ENCODE data around the gene PTPRN2.

PTPRN2 gene

DNA sequence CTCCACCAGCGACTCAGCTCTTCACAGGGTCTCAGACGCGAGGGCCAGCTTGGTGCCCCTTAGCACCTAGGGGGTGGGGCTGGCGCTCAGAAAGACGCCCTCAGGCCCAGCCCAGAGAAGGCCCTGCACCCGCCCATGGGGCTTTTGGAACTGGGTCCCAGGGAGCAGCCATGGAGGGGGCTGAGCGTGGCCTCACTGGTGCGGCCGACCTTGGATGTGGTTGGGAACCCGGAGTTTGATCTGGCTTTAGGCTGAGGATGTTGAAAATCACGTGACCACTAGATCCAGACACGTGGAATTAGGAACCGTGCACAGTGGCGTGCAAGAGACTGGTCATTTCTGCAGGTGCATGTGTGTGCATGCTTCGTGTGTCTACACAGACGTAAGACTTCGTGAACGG lies 1065.4 kb downstream of the PTPRN2 start:
- Mint-ChIP-seq H3K27me3 (peaks cover 6% of the 10 kb centered on the region), H3K27ac (no peak overlapping the region), H3K4me3 (no peak overlapping the region), H3K9me3 (no peaks in the 10 kb centered on the region), H3K4me1 (ENCODE audit: low read depth) (no peaks in the 10 kb centered on the region), H3K36me3 (ENCODE audit: low read depth) (no peaks in the 10 kb centered on the region)

DNA sequence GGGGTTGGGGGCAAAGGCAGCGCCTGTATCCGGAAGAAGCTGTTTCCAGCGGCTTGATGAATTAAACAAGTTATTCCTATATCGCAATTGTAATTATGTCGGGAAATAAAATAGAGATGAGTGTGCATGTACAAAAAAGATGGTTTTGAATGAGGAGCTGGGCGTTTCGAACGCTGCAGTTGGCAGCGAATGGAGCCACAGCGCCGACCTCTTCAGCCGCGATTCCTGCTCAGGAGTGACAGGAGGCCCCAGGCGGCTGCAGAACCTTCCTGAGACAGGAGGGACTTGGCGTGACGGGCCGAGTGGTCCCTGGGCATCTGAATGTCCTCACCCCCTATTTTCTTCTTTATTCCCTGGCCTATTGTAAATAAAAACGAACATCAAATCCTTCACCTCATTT lies 1065.9 kb downstream of the PTPRN2 start:
- no peaks in the 10 kb centered on the region for H3K4me1 Mint-ChIP-seq (ENCODE audit: low read depth)
- no peaks in the 10 kb centered on the region for H3K9me3 Mint-ChIP-seq
- H3K27me3 Mint-ChIP-seq: peaks cover 6% of the 10 kb centered on the region
- H3K27ac Mint-ChIP-seq: no peak overlapping the region
- no peak overlapping the region for H3K4me3 Mint-ChIP-seq
- H3K36me3 Mint-ChIP-seq (ENCODE audit: low read depth): no peaks in the 10 kb centered on the region

DNA sequence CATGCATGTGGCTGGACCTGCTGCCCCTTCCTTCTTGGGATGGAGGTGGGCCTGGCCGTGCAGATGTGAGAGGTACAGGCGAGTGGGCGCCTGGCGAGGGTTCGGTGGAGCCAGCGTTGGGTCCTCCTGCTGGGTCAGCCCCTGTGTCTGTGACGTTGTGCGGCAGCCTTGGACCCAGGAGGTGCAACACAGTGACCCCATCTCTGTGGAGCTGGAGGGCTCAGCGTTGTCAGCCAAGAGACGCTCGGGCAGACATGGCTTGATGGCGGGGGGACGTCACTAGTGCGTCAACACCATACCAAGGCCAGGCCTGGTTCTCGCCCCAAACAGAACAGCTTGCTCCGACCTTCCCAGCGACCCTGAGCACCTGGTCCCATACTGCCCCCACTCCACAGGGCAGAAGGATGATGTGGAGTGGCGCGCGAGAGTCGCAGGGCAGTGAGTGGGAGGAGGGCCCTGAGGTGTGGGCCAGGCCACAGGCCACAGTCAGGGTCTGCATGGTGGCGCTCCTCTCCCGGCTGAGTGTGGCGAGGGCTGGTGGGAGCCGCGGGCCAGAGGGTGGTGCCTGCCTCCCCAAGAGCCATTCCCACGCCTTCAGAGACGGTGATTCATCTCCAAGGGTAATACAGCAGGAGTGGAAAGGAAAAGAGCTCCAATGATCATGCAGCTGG lies 1066.4 kb downstream of the PTPRN2 start:
- H3K4me3 Mint-ChIP-seq: no peak overlapping the region
- H3K9me3 Mint-ChIP-seq: no peaks in the 10 kb centered on the region
- H3K27me3 Mint-ChIP-seq: peaks cover 6% of the 10 kb centered on the region
- H3K27ac Mint-ChIP-seq: no peak overlapping the region
- H3K4me1 Mint-ChIP-seq (ENCODE audit: low read depth): no peaks in the 10 kb centered on the region
- no peaks in the 10 kb centered on the region for H3K36me3 Mint-ChIP-seq (ENCODE audit: low read depth)

DNA sequence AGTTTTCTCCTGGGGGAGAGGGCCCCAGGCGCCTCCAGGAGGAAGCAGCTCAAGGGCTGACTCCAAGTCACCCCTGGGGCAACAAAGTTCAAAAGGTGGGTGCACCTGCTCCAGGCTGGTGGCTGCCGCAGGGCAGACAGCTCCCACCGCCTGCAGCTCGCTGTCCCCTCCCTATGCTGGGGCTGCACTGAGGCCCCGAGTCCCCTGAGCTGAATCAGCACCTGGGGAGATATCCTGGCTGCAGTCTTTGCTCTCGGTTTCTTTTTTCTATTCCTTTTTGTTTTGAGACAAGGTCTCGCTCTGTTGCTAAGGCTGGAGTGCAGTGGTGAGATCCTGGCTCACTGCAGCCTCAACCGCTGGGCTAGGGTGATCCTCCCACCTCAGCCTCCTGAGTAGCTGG lies 1067.4 kb downstream of the PTPRN2 start:
- no peaks in the 10 kb centered on the region for H3K9me3 Mint-ChIP-seq
- no peaks in the 10 kb centered on the region for H3K36me3 Mint-ChIP-seq (ENCODE audit: low read depth)
- no peak overlapping the region for H3K27ac Mint-ChIP-seq
- no peaks in the 10 kb centered on the region for H3K4me1 Mint-ChIP-seq (ENCODE audit: low read depth)
- peaks cover 4% of the 10 kb centered on the region for H3K27me3 Mint-ChIP-seq
- H3K4me3 Mint-ChIP-seq: no peak overlapping the region

DNA sequence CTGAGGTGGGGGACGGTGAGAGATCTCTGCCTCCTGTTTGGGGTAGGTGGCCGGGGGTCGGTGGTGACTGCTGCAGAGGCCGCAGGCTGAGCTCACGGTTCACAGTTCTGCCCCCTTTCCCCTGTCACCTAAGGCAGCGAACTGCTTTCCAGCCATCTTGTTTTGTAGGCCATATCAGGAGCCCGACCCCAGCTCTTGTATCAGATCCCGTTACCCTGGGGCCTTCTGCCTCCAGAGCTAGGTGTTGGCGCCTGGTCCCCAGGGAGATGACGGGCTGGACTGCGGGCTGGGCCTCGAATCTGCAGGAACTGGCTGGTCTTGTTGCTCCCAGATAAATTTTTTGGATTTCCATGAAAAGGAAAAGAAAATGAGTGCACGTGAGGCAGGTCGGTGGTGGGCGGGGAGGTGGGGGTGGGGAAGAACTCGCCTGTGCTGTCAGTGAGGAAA lies 1067.8 kb downstream of the PTPRN2 start:
- no peaks in the 10 kb centered on the region for H3K4me1 Mint-ChIP-seq (ENCODE audit: low read depth)
- H3K27me3 Mint-ChIP-seq: no peaks in the 10 kb centered on the region
- H3K9me3 Mint-ChIP-seq: no peaks in the 10 kb centered on the region
- H3K4me3 Mint-ChIP-seq: no peak overlapping the region
- H3K36me3 Mint-ChIP-seq (ENCODE audit: low read depth): no peaks in the 10 kb centered on the region
- no peak overlapping the region for H3K27ac Mint-ChIP-seq

DNA sequence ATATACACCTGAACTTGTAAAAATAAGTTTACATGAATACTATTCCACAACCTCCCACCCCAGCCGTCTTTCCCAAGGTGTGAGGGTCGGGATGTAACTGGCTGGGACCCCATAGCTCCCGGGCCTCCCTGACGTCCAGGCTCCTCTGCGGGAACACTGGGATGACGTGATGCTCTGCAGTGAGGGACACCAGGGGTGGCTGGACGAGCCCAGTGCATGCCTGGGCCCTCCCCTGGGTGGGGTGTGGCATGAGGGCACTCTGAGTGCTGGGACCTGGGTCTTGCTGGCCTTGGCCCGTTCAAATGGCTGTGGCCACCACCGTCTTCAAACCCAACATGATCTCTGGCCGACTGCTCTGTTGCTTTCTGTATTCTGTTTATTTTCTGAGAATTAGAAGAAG lies 1068.4 kb downstream of the PTPRN2 start:
- H3K27ac Mint-ChIP-seq: no peak overlapping the region
- H3K27me3 Mint-ChIP-seq: no peaks in the 10 kb centered on the region
- H3K9me3 Mint-ChIP-seq: no peaks in the 10 kb centered on the region
- H3K4me3 Mint-ChIP-seq: no peak overlapping the region
- H3K4me1 Mint-ChIP-seq (ENCODE audit: low read depth): no peaks in the 10 kb centered on the region
- H3K36me3 Mint-ChIP-seq (ENCODE audit: low read depth): no peaks in the 10 kb centered on the region

DNA sequence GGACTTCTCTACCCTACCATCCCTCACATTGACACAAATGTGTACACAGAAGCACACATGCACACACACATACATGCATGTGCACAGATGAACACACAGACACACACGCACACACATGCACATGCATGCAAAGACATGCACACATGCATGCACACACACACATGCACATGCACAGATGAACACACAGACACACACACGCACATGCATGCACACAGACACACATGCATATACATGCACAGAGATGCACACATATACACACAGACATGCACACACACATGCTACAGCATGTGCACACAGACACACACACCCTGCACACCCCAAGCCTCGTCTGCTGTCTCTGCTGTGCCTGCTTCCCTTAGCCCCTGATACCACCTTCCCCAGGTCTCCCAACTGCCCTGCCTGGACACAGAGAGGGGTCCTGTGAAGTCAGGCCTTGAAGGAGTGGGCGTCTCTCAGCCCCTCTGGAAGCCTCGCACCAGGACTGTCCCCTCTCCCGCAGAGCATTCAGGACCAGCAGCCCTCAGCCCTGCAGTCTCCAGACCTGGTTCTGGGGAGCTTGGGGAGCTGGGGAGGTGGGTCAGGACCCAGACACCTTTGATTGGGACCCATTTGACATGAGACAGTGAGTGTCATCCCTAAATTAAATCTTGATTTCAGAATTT lies 1069.0 kb downstream of the PTPRN2 start:
- H3K4me3 Mint-ChIP-seq: no peak overlapping the region
- H3K36me3 Mint-ChIP-seq (ENCODE audit: low read depth): no peaks in the 10 kb centered on the region
- H3K27ac Mint-ChIP-seq: no peak overlapping the region
- no peaks in the 10 kb centered on the region for H3K4me1 Mint-ChIP-seq (ENCODE audit: low read depth)
- no peaks in the 10 kb centered on the region for H3K27me3 Mint-ChIP-seq
- H3K9me3 Mint-ChIP-seq: no peaks in the 10 kb centered on the region

DNA sequence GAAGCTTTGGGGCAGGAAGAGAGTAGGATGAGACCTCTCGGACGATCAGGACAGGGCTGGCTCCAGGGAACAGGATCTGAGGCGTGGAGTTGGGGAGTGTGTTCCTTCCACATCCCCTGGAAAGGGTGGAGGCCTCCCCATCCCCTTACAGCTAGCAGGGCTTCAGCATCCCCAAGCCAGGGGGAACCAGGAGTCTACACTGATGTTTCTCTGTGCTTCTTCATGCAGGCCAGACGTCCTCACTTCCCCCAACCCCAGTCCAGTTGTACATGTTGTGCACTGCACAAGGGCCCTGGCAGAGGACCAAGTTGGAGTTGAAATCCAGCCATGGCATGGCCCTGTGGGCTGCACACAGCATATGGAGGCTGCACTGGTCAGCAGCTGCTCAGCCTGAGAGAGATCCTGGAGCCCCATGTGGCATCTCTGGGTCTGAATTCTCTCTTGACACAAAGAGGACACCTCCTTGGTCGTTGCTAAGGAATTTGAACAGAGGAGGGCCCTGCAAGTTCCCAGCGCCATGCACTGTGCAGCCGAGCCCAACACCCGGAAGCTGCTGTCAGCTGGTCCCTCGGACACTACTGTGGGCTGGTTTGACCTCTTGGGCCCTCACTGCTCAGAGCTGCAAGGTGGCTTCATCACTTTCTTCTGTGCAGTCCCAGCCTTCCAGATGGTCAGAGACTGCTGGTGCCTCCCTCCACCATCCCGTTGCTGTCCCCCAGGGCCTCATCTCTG lies 1069.7 kb downstream of the PTPRN2 start:
- H3K27me3 Mint-ChIP-seq: no peaks in the 10 kb centered on the region
- H3K4me3 Mint-ChIP-seq: no peak overlapping the region
- H3K4me1 Mint-ChIP-seq (ENCODE audit: low read depth): no peaks in the 10 kb centered on the region
- H3K36me3 Mint-ChIP-seq (ENCODE audit: low read depth): no peaks in the 10 kb centered on the region
- H3K9me3 Mint-ChIP-seq: no peaks in the 10 kb centered on the region
- H3K27ac Mint-ChIP-seq: no peak overlapping the region

DNA sequence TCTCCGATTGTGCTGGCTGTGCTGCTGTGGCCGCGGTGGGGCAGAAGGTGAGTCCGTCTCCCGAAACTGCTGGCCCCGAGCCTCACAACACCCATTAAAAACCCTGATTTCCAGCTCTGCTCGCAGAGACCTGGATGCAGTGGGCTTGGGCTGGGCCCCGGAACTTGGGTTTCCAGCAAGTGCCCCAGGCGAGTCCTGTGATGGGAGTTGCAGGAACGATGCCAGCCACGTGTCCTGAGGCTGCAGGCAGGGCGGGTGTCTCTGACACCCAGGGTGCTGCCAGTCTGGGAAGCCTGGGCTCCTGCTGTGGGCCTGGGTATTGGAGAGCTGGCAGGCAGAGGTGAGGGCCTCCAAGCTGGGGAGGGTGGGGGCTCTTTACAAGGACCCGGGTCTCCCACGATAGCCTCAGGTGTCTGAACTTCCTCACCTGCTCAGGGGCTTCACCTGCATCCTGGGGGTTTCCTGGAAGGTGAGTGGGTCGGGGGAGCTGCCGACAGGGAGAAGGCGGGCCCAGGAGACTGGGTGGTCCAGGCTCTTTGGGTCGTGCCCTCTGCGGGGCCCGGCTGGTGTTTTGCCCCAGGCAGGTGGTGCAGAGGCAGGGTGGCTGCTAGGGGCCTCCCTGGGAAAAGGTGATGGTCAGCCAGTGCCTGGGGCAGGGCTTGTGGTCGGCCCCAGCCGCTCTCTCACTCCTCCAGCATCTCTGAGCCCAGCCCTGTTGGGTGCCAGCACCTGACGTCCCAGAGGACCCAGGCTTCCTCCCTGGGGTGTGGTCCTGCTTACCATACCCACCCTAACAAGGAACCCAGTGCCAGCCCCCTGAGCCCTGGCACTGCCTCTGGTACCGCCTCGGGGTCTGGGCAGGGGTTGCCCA lies 1070.5 kb downstream of the PTPRN2 start:
- Mint-ChIP-seq H3K36me3 (ENCODE audit: low read depth) (no peaks in the 10 kb centered on the region), H3K9me3 (no peaks in the 10 kb centered on the region), H3K4me3 (no peak overlapping the region), H3K4me1 (ENCODE audit: low read depth) (no peaks in the 10 kb centered on the region), H3K27me3 (no peaks in the 10 kb centered on the region), H3K27ac (no peak overlapping the region)

DNA sequence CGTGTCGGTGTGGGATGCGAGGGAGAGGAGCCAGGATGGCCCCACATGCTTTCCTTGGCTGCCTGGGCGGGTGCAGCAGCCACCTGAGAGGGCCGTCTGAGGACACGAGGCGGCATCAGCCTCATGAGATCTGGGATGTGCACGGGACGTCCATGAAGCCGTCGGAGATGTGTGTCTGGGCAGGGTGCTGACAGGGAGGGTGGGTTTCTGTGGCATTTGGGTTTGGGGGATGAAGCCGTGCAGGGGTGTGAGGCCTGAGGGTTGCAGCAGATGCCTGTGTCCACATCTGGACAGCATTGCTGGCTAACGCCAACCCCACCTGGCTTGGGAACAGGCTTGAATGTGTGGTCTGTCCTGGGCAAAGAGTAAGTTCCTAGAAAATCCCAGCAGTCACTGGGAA lies 1071.3 kb downstream of the PTPRN2 start:
- H3K9me3 Mint-ChIP-seq: no peaks in the 10 kb centered on the region
- no peaks in the 10 kb centered on the region for H3K4me1 Mint-ChIP-seq (ENCODE audit: low read depth)
- H3K36me3 Mint-ChIP-seq (ENCODE audit: low read depth): no peaks in the 10 kb centered on the region

DNA sequence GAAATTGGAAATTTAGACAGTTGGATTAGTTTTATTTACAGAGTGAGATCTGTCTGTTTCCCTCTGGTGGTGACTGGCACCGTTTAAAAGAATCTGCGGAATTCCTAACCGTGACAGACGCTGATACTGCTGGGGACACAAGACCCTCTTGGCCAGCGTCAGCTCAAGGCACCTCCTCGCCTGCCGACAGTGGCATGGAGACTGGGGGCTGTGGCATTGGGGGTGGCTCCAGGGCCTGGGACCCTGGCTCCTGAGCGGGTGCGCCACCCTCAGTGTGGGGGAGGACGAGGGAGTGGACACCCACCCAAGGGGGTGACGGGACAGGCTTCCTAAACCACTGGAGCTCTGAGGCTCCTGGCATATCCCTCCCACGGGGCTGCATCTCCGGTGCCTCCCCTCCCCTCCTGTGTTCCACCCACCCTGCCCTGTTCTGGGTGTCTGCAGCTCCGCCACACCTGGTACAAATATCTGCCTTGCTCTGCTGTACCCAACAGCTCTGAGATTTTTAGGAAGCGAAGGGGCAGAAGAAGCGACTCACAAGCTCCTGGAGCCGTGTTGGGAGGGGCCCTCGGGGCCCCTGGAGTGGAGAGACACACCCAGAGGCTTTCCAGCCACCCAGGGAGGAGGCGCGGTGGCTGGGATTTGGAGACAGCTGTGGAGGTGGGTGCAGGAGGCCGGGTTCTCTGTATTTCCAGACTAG lies 1072.1 kb downstream of the PTPRN2 start:
- no peaks in the 10 kb centered on the region for H3K4me1 Mint-ChIP-seq (ENCODE audit: low read depth)
- no peak overlapping the region for H3K27ac Mint-ChIP-seq
- no peaks in the 10 kb centered on the region for H3K9me3 Mint-ChIP-seq
- H3K4me3 Mint-ChIP-seq: no peak overlapping the region
- no peaks in the 10 kb centered on the region for H3K36me3 Mint-ChIP-seq (ENCODE audit: low read depth)
- no peaks in the 10 kb centered on the region for H3K27me3 Mint-ChIP-seq

More for the DNA sequence above, 1071.3 kb downstream of the PTPRN2 start:
- Mint-ChIP-seq H3K4me3 (no peak overlapping the region), H3K27me3 (no peaks in the 10 kb centered on the region), H3K27ac (no peak overlapping the region)

DNA sequence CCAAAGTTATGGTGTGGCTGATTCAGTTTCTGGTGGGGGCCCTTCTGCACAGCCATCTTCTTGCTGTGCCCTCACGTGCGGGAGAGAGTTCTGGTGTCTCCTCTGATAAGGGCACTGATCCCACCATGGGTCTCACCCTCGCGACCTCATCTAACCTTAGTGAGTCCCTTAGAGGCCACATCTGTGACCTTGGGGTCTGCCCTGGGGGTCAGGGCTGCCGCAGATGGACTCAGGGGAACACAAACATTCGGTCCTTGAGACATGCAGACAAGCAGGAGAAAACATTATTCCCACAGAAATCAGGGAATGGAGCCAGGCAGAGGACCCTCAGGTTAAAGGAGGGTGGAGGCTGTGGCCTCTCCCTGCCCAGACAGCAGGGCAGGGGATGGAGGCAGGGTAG lies 1072.9 kb downstream of the PTPRN2 start:
- no peak overlapping the region for H3K27ac Mint-ChIP-seq
- H3K4me1 Mint-ChIP-seq (ENCODE audit: low read depth): no peaks in the 10 kb centered on the region
- H3K27me3 Mint-ChIP-seq: peaks cover 6% of the 10 kb centered on the region
- no peaks in the 10 kb centered on the region for H3K36me3 Mint-ChIP-seq (ENCODE audit: low read depth)
- no peaks in the 10 kb centered on the region for H3K9me3 Mint-ChIP-seq
- no peak overlapping the region for H3K4me3 Mint-ChIP-seq

DNA sequence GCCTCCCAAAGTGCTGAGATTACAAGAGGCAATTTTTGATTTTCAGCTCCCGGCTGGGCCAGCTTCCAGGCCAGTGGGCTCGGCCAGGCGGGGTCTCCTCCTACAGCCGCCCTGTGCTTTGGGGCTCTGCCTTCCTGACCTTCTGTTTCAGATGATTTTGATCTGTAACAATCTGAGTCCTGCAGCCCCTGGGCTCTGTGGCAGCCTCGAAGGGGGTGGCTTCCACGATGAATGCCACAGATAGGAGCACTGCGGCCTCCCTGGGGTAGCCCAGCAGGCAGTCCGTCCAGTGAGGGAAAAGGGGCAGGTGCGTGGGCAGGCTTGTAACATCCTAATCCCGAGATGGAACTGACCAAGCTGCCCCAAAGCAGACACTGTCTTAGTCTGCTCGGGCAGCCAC lies 1073.3 kb downstream of the PTPRN2 start:
- Mint-ChIP-seq H3K4me3 (no peak overlapping the region), H3K4me1 (ENCODE audit: low read depth) (no peaks in the 10 kb centered on the region), H3K27ac (no peak overlapping the region), H3K27me3 (peaks cover 9% of the 10 kb centered on the region), H3K9me3 (no peaks in the 10 kb centered on the region), H3K36me3 (ENCODE audit: low read depth) (no peaks in the 10 kb centered on the region)

DNA sequence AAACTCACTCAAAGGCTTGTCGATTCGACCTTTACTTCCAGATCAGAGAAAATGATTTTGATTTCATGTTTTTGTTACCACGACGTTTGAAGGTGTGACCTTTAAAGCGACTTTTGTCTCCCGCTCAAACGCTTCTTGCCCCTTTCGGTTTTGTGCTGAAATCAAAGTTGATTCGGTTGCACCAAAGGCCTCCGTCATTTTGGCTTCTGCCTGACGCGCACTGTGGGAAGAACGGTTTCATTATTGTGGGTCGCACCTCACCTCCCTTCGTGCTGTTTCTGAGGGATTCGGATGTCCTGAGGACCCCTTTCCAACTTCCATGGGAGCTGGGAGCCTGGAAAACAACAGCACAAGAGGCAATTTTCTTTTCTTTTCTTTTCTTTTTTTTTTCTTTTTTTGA lies 1073.9 kb downstream of the PTPRN2 start:
- Mint-ChIP-seq H3K9me3 (no peaks in the 10 kb centered on the region), H3K27me3 (peaks cover 9% of the 10 kb centered on the region), H3K4me1 (ENCODE audit: low read depth) (no peaks in the 10 kb centered on the region), H3K27ac (no peak overlapping the region), H3K36me3 (ENCODE audit: low read depth) (no peaks in the 10 kb centered on the region), H3K4me3 (no peak overlapping the region)
